Iris pigment epithelial cell (primary cell): Measurements from ENCODE around the gene FOXRED2.
"Not testable (repeated sequence)": the region's sequence is repeated elsewhere in the genome, so short reads cannot be mapped to it uniquely, and the experiment has no call there.

ENCODE experiments used
- DNase-seq: peaks from one replicate; pipeline ENCODE4 v3.0.0-alpha.2; 2011; ENCODE audit warnings: low read depth

Gene FOXRED2

DNA sequence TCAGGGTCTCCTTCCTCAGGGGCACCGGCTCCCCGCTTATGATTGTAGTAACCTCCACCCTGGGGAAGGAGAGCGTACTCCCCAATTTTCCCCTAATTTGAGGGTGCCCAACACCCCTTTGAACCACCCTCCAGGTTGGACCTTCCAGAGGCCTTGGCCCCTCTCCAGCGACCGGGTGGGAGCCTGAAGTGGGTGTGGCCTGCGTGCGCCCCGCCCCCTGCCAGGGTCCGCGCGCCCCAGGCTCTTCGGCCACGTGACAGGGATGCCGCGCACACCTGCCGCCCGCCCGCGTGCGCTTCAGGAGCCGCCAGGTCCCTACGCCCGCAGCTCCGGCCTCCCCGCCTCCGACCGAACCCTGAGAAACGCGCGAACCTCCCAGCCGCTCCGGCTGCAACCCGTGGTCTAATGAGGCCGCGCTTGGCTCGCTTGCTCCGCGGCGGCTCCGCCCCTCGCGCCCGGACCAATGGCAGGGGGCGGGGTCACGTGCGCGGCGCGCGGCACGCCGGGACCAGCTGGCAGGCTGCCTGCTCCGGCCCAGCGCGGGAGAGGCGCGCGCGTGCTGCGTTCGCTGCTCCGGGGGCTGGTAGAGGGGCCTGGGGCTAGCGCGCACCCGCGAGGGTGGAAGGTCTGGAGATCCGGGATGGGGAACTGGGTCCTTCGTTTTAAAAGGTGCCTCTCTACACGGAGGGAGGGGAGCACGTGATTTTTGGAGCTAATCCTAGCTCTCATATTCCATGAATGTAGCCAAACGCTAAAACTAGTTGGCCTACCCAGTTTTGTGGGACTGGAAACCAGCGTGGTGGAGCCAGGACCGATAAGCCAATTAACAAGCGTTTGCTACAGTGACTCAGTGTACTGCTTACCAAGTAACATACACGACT lies at the start of gene FOXRED2:
Gene FOXRED2, minus strand, starts transcription at position 404 of the 881 bp plus-strand sequence. CDS start 618 bp downstream, outside the sequence.
- DNase-seq = peak; percentile 78

DNA sequence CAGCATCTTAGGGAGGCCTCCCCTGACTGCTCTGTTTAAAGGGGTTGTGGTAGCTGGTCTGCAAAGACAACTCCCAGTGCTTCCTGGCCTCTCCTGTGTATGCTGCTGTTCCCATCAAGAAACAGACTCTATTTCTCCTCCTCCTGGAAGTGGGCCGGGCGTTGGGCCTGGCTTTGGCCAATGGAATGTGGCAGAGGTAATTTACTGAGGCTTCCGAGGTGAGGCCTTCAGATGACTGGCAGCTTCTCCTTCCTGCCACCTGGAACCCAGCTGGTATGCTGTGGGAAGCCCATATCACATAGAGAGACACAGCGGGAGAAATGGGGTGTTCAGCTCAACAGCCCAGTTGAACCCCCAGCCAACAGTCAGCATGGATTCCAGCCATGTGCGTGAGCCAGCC lies 47.3 kb upstream of the FOXRED2 start:
- DNase-seq = no peak

DNA sequence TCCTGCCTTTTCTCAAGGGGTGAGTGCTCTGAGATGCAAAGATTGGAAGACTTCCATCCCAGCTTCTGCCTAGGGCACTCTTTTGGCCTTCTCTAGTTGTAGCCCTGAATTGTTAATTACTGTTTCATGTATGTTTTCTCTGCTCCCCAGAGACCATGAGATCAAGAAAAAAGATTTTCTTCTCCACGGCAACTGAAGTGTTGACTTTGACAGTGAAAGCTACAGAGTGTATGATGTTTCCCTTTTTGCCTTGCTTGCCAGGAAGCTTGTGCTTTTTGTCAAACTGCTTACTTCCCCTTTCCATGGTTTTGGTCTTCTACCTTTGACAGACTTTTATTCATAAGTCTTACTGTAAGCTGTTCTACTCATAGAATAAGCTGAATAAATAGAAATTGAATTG lies 45.4 kb upstream of the FOXRED2 start:
- no peak for DNase-seq

DNA sequence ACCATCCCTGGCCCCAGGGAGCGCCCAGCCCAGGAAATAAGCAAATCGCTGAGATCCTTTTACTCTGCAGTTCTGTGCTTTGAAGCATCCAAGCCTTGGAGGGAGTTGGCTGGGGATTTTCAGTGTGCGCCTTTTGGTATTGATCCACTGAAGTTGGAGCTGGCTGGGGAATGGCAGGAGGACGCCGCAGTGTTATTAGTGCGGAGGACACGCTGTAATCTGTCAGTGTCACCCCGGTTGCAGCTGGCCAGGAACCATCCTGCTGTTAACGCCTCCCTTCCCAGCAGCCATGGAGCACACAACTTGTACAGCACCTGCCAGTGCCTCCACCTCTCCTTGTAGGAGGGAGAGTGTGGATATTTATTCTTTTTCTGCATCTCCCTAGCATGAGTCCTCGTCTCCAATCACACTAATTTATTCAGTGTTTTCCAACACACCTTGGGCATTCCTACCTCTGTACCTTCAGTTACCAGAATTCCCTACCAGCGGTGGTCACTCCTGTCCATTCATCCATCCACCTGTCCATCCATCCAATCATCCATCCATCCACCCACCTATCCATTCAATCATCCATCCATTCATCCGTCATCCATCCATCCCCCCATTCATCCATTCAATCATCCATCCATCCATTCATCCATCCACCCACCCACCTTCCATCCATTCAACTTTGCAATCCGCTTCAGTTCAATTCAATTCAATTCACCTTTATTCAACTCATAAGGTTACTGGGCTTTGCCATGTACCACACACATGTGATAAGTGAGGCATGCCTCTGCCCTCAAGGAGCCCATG lies 44.1 kb upstream of the FOXRED2 start:
- DNase-seq = no peak

DNA sequence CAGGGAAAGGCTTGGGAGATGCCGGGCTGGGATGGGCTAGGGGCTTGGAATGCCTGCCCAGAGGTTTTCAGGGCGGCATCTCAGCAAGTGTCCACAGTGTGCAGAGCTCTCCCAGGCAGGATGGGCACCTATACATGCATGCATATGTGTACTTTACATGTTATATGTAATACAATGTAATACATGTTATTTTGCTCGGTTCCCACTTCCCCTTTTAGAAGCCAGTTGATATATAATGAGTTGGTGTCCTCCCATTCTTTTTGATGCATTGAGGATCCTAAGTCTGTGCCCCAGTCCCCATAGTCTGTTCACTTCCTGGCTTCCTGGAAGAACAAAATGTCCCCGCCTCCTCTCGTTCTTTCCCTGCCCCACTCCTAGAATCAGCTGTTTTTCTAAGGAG lies 42.2 kb upstream of the FOXRED2 start:
- DNase-seq = no peak

DNA sequence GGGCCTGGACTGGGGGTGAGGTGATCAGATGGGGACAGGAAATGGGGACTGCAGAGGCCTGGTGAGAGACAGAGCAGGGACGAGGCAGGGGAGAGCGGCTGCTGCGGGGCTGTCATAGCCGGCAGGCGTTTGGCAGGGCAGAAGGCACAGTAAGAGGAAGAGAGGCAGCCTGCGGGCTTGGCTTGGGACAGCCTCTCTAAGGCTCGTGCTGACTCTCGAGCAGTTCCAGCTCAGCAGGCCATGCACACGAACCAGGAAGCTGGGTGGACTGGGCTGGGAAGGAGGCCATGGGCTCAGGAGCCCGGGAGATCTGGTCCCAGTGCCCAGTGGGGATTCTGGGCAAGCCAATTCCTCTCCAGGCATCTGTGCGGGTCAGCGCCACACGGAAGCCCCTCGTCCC lies 41.8 kb upstream of the FOXRED2 start:
- no peak for DNase-seq

DNA sequence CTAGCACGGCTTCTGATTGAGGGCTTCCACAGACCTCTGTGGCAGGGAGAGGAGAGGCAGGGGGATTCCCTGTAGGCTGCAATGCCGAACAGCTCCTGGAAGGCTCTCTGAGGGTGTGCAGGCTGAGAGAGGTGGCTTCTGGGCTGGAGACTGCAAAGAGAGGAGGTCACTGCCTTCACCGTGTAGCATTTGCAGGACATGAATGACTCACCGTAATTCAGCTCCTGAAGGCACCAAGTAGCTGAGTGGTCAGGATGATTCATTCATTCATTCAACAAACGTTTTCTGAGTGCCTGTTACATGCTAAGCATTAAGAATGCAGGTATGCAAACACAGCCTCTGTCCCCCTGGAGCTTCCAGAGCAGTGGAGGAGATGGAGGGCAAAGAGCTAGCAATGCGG lies 40.1 kb upstream of the FOXRED2 start:
- DNase-seq = peak; percentile 88

DNA sequence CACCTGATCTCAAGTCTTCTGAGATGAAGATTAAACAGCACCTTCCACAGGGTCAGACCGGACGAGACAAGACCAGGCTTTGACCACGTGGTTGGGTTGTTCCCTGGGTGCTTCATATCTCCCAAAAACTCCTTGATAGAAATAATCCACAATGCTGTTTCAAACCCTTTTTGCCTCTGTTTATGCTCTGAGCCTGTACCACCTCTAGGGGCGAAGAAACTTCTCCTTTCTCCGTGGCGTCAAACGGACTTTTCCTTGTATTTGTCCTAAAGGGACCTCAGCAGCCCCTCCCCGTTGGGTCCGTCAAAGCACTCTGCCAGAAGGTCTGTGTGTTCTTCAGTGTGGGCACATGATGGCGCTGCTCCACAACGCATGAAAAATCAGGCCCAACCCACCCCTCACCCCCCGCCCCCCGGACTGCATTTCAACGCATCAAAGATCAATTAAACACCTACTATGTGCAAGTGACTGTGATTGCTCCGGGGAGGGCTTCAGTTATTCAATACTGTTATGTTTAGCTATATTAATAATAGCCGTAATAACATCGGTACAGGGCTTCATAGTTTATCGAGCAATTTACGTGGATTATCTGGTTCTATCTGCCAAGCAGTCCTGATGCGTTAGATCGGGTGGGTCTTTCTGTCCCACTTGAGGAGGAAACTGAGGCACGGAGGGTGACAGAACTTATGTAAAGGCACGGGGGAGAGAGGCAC lies 39.4 kb upstream of the FOXRED2 start:
- DNase-seq = peak; percentile 57

DNA sequence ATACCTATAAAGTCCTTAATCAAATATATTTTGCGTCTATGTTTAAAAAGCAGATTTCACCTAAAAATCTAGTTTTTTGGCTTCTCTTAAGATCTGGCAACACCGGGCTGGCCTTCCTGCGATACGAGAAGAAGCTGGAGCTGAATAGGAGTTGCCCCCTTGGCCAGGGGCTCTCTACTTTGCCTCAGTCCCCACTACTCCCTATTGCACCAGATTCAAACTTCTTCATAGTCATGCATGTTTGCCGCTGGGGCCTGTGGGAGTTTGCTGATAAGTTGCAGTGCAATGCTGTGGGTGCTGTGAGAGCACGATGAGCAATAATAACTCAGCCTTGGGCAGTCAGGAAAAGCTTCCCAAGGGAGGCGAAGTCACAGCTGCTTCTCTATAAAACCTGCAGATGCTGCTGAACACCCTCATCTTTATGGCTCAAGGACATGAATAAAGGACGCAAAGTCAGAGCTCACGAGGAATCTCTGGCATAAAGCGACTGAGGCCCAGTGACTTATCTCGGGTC lies 37.3 kb upstream of the FOXRED2 start:
- peak; percentile 54 for DNase-seq

DNA sequence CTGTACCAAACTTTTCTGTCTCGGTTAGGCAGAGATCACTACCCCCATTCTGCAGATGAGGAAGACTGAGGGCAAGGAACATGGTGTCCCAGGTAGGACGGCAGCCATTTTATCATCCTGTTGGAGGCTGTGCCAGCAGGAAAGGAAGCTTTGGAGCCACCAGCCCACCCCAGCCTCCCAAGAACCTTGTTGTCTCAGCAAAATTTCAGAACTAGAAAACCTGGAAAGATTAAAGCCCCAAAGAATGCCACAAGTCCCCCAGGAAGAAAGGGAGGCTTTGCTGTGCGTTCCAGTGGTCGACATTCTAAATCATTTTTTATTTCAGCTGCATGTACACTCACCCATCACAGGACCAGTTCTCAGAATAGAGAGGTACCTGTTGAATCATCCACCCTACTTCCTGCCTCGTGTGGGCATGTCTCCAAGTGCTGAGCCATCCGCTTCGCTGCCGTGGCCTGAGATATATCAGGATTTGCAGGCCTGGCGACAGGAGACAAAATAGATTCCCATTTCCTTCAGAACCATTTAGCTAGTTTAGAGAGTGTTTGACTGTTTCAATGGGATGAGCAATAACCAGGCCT lies 35.1 kb upstream of the FOXRED2 start:
- peak; percentile 92 for DNase-seq

DNA sequence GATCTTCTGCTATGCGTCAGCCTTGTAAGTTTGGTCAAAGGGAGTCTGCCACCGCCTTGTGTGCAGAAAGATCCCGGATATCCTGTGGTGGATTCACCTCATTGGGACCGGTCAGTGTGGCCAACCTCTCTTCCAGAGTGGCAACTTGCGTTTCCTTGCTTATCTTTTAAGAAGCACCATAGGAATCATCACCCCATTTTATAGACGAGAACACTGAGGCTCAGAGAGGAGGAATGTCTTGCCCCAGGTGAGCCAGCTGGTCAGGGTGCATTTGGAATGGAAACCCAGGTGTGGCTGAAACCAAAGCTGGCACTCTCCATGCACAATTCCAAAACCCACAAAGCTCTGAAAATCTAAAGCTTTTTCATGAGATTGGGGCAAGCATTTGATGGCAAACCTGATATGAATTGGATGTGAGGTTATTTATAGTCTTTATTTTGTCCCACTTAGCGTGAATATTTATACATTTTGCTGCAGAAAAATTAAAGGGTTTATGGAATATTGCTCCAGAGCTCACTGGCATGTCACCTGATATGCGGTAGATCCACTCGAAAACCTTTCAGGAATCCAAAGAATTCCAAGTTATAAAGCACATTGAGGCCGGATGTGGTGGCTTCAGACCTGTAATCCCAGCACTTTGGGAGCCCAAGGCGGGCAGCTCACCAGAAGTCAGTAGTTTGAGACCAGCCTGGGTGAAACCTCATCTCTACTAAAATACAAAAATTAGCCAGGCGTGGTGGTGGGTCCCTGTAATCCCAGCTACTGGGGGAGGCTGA lies 34.2 kb upstream of the FOXRED2 start:
- peak; percentile 27 for DNase-seq

DNA sequence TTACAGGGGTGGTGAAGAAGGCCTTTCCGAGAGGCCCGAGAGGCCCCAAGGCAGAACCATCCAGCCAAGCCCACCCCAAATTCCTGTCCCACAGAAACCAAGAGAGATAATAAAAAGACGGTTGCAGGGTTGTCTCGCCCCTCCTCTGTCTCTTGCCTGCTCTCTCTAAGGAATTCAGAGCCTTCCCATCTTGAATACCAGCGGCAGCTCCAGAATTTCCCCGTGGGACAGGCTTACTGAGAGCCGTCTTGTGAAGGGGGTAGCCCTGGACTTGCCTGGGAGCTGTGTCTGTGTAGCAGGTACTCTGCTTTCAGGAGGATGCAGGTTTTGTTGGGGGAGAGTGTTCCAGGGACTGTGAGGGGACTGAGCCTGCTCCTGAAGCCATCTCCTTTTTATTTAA lies 31.7 kb upstream of the FOXRED2 start:
- DNase-seq = no peak

DNA sequence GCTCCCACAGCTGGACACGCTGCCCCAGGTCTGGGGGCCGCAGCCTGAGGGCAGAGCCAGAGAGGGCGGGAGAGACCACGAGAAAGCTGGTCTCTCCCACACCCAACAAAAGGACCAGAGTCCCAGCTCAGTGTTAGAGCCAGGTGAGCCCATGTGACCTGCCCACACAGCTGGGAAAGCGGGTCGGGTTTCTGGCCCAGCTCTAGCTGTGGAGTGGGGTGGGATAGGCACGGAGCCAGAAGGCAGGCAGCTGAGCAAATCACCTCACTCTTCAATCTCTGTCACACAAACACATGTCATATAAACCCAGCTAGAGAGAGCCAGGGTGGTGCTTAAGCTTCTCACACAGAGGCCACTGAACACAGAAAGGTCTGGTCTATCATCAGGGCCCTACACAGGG lies 29.9 kb upstream of the FOXRED2 start:
- no peak for DNase-seq

DNA sequence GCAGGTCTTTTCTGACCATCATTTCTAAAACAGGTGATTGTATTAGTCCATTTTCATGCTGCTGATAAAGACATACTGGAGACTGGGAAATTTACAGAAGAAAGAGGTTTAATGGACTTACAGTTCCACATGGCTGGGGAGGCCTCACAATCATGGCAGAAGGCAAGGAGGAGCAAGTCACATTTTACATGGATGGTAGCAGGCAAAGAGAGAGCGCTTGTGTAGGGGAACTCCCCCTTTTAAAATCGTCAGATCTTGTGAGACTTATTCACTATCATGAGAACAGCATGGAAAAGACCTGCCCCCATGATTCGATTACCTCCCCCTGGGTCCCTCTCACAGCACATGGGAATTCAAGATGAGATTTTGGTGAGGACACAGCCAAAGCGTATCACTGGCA lies 26.5 kb upstream of the FOXRED2 start:
- DNase-seq = not testable (repeated sequence)

DNA sequence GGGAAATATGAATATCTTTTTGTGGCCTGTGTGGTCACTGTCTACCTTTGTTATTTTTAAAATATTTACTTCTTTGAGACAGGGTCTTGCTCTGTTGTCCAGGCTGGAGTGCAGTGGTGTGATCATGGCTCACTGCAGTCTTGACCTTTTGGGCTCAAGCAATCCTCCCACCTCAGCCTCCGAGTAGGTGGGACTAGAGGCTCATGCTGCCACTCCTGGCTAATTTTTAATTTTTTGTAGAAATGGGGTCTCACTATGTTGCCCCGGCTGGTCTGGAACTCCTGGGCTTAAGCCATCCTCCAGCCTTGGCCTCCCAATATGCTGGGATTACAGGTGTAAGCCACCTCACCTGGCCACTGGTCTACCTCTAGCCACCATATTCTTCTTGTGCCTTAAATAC lies 25.6 kb upstream of the FOXRED2 start:
- no peak for DNase-seq

DNA sequence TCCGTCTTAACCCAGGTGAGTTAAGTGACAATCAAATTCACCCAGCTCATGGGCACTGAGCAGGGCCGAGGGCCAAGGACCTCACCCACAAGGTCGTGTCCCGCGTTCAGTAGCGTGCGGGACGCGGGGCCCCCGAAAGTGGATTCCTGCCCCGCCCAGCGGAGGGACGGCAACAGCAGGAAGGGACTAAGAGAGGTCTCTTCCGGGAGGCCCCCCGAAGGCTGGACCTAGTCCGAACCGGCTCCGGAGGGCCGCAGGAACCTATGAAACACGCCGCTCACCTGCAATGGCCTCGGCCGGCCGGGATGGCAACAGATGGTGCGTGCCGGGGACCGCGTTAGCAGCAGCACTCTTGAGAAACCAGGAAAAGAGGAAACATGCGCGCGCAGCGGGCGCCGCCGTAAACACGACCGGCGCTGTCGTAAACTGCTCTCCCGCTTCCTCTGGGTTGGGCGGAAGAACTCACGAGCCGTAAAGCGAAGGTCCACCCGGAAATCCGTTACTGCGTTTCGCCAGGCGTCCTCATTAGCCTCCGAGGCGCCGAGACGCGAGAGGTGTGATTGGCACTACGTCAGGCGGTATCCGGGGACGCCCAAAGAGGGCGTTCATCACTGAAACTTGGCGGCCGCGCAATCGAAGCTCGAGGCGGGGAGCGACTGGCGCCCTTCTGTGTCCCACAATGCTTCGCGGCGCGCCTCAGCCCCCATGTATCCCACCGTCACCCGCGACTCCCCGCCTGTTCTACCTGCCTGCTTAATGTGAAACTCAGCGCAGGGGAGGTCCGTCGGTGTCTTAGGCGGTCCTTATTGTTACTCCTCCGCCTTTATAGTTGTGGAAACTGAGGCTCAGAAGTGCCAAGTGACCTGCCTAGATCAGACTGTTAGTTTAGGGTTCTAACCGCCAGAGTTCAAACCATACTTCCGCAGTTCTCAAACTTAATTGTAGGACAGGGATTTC lies 22.2 kb upstream of the FOXRED2 start, which contains the start of gene EIF3D:
Gene EIF3D, minus strand, starts transcription at position 372 of the 957 bp plus-strand sequence. CDS start 3,045 bp downstream, outside the sequence.
- DNase-seq = peak; percentile 100

DNA sequence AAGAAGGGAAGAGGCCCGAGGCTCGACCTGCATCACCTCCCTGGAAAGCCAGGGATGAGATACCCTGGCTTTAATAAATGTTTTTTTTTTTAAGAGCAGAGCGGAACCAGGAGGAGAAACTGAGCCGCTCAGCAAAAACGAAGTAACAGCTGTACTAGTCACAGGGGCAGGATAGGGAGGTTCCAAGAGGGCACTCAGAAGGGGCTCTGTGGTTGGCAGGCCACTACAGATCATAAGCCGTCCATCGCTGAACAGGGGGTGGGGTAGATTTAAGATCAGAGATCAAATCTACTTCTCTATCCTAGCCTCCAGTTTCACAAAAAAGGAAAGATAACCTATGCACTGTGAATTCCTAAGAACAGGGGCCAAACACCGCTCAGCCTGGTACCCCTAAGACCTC lies 21.5 kb upstream of the FOXRED2 start:
- DNase-seq = peak; percentile 27

DNA sequence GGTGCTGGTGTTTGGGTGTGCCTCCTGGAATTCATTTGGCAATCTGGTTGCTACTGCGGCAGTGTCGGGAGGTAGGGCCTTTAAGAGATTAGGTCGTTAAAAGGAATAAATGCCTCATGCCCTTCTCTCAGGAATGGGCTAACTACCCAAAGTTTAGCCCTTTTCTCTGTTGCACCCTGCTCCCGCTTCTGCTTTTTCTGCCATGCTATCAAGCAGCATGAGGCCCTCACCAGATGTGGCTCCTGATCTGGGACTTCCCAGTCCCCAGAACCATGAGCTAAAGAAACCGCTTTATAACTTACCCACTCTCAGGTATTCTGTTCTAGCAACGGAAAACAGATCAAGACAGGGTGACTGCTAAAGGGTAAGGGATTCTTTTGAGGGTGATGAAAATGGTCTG lies 15.8 kb upstream of the FOXRED2 start:
- DNase-seq = no peak

DNA sequence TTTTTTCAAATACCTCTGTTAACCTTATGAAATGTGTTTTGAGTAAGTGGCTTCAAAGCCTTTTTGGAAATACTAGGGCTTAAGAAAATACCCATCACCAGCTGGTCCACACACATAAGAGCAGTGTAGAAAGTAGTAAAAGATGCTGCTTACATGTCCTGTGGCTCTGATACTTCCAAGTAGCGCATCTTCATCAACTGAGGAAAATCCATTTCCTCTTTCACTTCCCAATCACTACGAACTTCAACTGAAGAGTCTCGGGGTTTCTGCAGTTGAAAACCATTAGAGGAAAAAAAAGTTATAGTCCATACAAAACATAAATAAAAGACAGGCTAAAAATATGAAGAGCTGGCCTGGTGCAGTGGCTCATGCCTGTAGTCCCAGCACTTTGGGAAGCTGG lies 13.6 kb upstream of the FOXRED2 start:
- DNase-seq = no peak

DNA sequence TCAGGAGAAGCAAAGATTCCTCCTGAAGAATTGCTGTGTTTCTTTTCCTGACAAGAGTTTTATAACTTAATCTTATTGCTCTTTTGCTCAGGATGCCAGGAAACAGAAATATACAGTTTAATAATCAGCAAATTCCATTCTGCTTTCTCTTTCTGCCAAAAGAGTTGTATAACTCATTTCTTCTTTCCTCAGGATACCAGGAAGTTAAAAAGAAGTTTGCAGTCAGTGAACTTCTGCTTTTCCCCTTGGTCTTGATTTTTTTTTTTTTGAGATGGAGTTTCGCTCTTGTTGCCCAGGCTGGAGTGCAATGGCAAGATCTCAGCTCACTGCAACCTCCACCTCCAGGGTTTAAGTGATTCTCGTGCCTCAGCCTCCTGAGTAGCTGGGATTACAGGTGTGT lies 13.1 kb upstream of the FOXRED2 start:
- not testable (repeated sequence) for DNase-seq
